Gastrocnemius medialis (tissue), 4 donors: Measurements from ENCODE around the gene ZBTB43.

ENCODE experiments used
- CTCF ChIP-seq, 5 experiments: fragments of 450-650 bp in 3 of 5; fragments of 200-600 bp in 2 of 5; sonication (generic) in 2 of 5; IDR thresholded peaks in 4 of 5; conservative IDR thresholded peaks in 1 of 5; 1 replicate in 4 of 5; 2 replicates in 1 of 5; pipeline ENCODE4 v1.5.1; 2016 to 2019; ENCODE audit warnings: antibody characterized with exemption in 5 of 5, mild to moderate bottlenecking in 3 of 5, moderate library complexity in 3 of 5
- POLR2A ChIP-seq, 2 donors: fragments of 450-650 bp; IDR thresholded peaks; one replicate each; pipeline ENCODE4 v1.6.1; 2017; ENCODE audit warnings: antibody characterized with exemption in 2 of 2, mild to moderate bottlenecking in 2 of 2, moderate library complexity in 2 of 2

- no peak for TF ChIP-seq CTCF (IDR thresholded peaks at IDR 0.05 in 4 of 5, conservative IDR thresholded peaks at IDR 0.05 in 1 of 5)
- no peak for TF ChIP-seq POLR2A (IDR thresholded peaks at IDR 0.05)
Measured at GRCh38 chr9:126756238-126756637, 48.6 kb upstream of the ZBTB43 start.
